HG02678 (cell line): ENCODE data around the gene DMC1.
"Not testable (repeated sequence)": the region's sequence is repeated elsewhere in the genome, so short reads cannot be mapped to it uniquely, and the experiment has no call there.

Experiments
- ATAC-seq: cut with Tn5 transposase; IDR thresholded peaks from one replicate; pipeline ENCODE4 v1.9.1; 2021; ENCODE audit warnings: mild to moderate bottlenecking, moderate library complexity; ENCODE audit not compliant: unreplicated experiment

DMC1 gene

DNA sequence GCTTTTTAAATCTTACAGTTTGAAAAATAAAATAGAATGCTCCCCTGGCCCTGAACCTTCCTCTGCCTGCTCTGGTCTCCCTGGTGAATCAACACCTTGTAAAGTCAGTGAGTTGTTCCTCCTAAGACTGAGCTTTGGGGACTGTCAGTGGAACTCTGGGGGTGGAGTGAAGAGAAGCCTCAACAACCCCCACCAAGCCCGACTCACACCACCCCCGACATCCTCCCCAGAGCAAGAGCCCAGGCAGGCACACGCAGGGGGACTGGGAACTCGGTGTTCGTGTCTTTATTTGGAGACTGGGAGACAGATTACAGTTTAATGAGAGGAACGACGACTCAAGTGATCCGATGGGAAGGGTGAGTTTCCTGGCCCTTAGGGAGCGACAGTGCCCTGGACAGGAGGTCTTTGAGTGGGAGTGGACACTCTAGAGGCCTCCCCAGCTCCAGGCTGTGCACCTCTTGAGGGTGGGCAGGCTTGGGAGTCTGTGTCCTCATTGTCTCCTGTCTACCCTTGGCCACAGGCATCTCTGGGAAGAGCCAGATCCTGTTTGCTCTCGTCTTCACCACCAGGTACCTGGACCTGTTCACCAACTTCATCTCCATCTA is 95.9 kb downstream of the DMC1 start:
- ATAC-seq: no peak

GRCh38 chr22:38471237-38471636 is 98.7 kb downstream of the DMC1 start:
- no peak for ATAC-seq

- ATAC-seq: not testable (repeated sequence)
Measured at GRCh38 chr22:38470179-38470578, 99.8 kb downstream of the DMC1 start.

- no peak for ATAC-seq
Measured at GRCh38 chr22:38469306-38469781, 100.6 kb downstream of the DMC1 start.
